ENCODE results near the gene CIT. TPM values are rescaled to one million over a fixed set of nuclear protein-coding genes. Genes with fewer than 3 reads are reported as not detected.

Gene CIT
- total and polyA plus RNA-seq, 4 donors = 0.31 to 24.7 (median 1.8) TPM

DNA sequence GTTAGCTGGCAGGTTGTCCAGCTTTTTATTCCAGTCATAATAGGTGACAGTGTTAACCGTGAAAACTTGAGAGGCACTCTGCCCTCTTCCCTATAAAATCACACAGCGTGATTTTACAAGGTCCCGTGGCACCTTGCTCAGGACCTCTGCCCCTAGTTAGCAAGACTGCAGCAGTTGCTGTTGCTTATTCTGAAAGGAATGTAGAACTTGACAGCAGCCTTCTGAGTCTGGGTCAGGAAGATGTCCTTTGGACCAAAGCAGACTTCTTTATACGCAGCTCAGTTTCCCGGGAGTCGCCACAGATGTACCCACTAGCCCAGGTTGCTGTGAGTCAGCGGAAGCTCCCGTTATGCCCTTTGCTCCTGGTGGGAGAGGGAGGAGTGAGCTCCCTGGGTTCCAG, 196.0 kb downstream of the CIT start:
- no peak for TF ChIP-seq EGR1 (IDR thresholded peaks at IDR 0.05; ENCODE audit: low read depth in 2 of 2)
- peak; percentile 20 to 38 for TF ChIP-seq HNF4A (conservative IDR thresholded peaks at IDR 0.05)
- Histone ChIP-seq H3K9ac (ENCODE audit: low read depth in 1 of 2, low read length in 2 of 2) (no peak overlapping the region), H3K4me1 (ENCODE audit: control insufficient read depth in 4 of 4, insufficient read depth in 4 of 4, low read length in 3 of 4) (peaks cover 16 to 36% (median 27%) of the 10 kb centered on the region in 4 donors), H3K27me3 (ENCODE audit: control insufficient read depth in 4 of 4, insufficient read depth in 4 of 4, low read length in 3 of 4) (no peaks in the 10 kb centered on the region), H3K27ac (ENCODE audit: low read depth in 1 of 2, low read length in 2 of 2) (peak overlapping the region; percentile 48 to 88), H3K4me3 (ENCODE audit: low read depth in 1 of 3, low read length in 3 of 3) (no peak overlapping the region), H3K36me3 (ENCODE audit: control insufficient read depth in 4 of 4, insufficient read depth in 3 of 4, low read depth in 1 of 4, low read length in 3 of 4) (peaks cover 0 to 45% (median 35%) of the 10 kb centered on the region in 4 donors), H3K9me3 (ENCODE audit: control insufficient read depth in 4 of 4, low read length in 3 of 4) (no peaks in the 10 kb centered on the region)
- no peak for DNase-seq (ENCODE audit: low spot score)
- 53% methylated on average over 8 of the region's 8 CpGs for WGBS

DNA sequence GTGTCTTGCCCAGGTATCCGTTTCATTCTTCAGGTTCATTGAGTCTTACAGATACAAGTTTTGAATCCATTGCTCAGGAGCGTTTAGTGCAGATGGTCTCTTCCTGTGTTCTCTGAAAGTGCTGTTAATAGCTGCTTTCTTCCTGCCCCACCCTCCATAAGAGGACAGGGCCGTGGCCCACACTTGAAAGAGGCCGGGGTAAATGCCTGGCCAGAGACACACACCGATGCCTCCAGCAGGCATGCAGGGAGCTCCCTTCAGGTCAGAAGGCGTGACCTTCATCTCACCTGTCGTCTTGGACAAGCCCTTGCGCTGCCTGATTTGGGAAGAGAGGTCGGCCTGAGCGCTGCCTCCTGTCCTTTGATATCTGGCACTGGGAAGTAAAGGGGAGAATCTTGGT, 197.6 kb downstream of the CIT start:
- H3K9me3 ChIP-seq (ENCODE audit: control insufficient read depth in 4 of 4, low read length in 3 of 4) = no peaks in the 10 kb centered on the region
- H3K36me3 ChIP-seq (ENCODE audit: control insufficient read depth in 4 of 4, insufficient read depth in 3 of 4, low read depth in 1 of 4, low read length in 3 of 4) = peaks cover 0 to 58% (median 47%) of the 10 kb centered on the region in 4 donors
- H3K27me3 ChIP-seq (ENCODE audit: control insufficient read depth in 4 of 4, insufficient read depth in 4 of 4, low read length in 3 of 4) = no peaks in the 10 kb centered on the region
- TF ChIP-seq ZBTB33 (IDR thresholded peaks at IDR 0.05) (no peak), RAD21 (IDR thresholded peaks at IDR 0.05) (no peak), SP1 (IDR thresholded peaks at IDR 0.05) (no peak), RXRA (IDR thresholded peaks at IDR 0.05) (no peak), NR2F2 (IDR thresholded peaks at IDR 0.05) (no peak), HNF4G (IDR thresholded peaks at IDR 0.05) (no peak), EGR1 (IDR thresholded peaks at IDR 0.05; ENCODE audit: low read depth in 2 of 2) (no peak), FOXA1 (IDR thresholded peaks at IDR 0.05) (no peak), MAX (IDR thresholded peaks at IDR 0.05) (no peak), JUND (IDR thresholded peaks at IDR 0.05) (no peak), CTCF (IDR thresholded peaks at IDR 0.05; ENCODE audit: low read depth, low read length, missing input control) (no peak), HNF4A (conservative IDR thresholded peaks at IDR 0.05) (no peak)
- peaks cover 11 to 29% (median 21%) of the 10 kb centered on the region in 4 donors for H3K4me1 ChIP-seq (ENCODE audit: control insufficient read depth in 4 of 4, insufficient read depth in 4 of 4, low read length in 3 of 4)
- no peak overlapping the region for H3K9ac ChIP-seq (ENCODE audit: low read depth in 1 of 2, low read length in 2 of 2)
- H3K4me3 ChIP-seq (ENCODE audit: low read depth in 1 of 3, low read length in 3 of 3) = no peak overlapping the region
- no peak overlapping the region for H3K27ac ChIP-seq (ENCODE audit: low read depth in 1 of 2, low read length in 2 of 2)
- 90% methylated on average over 10 of the region's 10 CpGs for WGBS
- DNase-seq (ENCODE audit: low spot score) = no peak

- H3K9ac ChIP-seq (ENCODE audit: low read depth in 1 of 2, low read length in 2 of 2) = no peak overlapping the region
- H3K27ac ChIP-seq (ENCODE audit: low read depth in 1 of 2, low read length in 2 of 2) = no peak overlapping the region
- H3K4me1 ChIP-seq (ENCODE audit: control insufficient read depth in 4 of 4, insufficient read depth in 4 of 4, low read length in 3 of 4) = peaks cover 7 to 29% (median 19%) of the 10 kb centered on the region in 4 donors
- no peak for DNase-seq (ENCODE audit: low spot score)
- H3K36me3 ChIP-seq (ENCODE audit: control insufficient read depth in 4 of 4, insufficient read depth in 3 of 4, low read depth in 1 of 4, low read length in 3 of 4) = peaks cover 0 to 62% (median 50%) of the 10 kb centered on the region in 4 donors
- WGBS = 84% methylated on average over 5 of the region's 5 CpGs
- no peaks in the 10 kb centered on the region for H3K27me3 ChIP-seq (ENCODE audit: control insufficient read depth in 4 of 4, insufficient read depth in 4 of 4, low read length in 3 of 4)
- H3K4me3 ChIP-seq (ENCODE audit: low read depth in 1 of 3, low read length in 3 of 3) = no peak overlapping the region
- peak in 1 of 2 donors; percentile 7 for TF ChIP-seq RAD21 (IDR thresholded peaks at IDR 0.05)
- peak in 1 of 2 donors; percentile 14 for TF ChIP-seq GABPA (IDR thresholded peaks at IDR 0.05 in 1 of 2, conservative IDR thresholded peaks at IDR 0.05 in 1 of 2)
- no peak for TF ChIP-seq SP1 (IDR thresholded peaks at IDR 0.05)
- no peaks in the 10 kb centered on the region for H3K9me3 ChIP-seq (ENCODE audit: control insufficient read depth in 4 of 4, low read length in 3 of 4)
Measured at GRCh38 chr12:119679081-119679480, 198.0 kb downstream of the CIT start.
